ENCODE results near the gene MDM1. TPM values are rescaled to one million over a fixed set of nuclear protein-coding genes. Genes with fewer than 3 reads are reported as not detected.

The MDM1 gene
- polyA plus RNA-seq, 1 donor (not counting 4 experiments of a cell fraction or from before 2014, with no cell fraction given), result 7.5 TPM

- H3K9me1 ChIP-seq (ENCODE audit: control insufficient read depth, extremely low read depth, insufficient read depth, low read length), result no peaks in the 10 kb centered on the region
- no peak for TF ChIP-seq CTCF (optimal IDR thresholded peaks at IDR 0.05 in 1 of 3, IDR thresholded peaks at IDR 0.05 in 1 of 3, conservative IDR thresholded peaks at IDR 0.05 in 1 of 3; ENCODE audit: extremely low read depth in 1 of 3, insufficient read depth in 2 of 3, low read length in 3 of 3)
- TF ChIP-seq EZH2 (IDR thresholded peaks at IDR 0.05; ENCODE audit: low read length), result no peak
- no peak for DNase-seq (ENCODE audit: low read depth, low spot score)
- no peaks in the 10 kb centered on the region for H3K27me3 ChIP-seq (ENCODE audit: control insufficient read depth, extremely low read depth, insufficient read depth, low read length)
- no peaks in the 10 kb centered on the region for H3K36me3 ChIP-seq (ENCODE audit: control insufficient read depth in 2 of 2, extremely low read depth in 1 of 2, insufficient read depth in 2 of 2, low read length in 2 of 2)
- no peak overlapping the region for H3K27ac ChIP-seq (ENCODE audit: control insufficient read depth, insufficient read depth, low read length)
- no peak overlapping the region for H3K9ac ChIP-seq (ENCODE audit: control insufficient read depth, extremely low read depth, insufficient read depth, low read length)
- H3K4me1 ChIP-seq (ENCODE audit: control insufficient read depth, extremely low read depth, insufficient read depth, low read length), result peaks cover 15% of the 10 kb centered on the region
- no peaks in the 10 kb centered on the region for H3K9me3 ChIP-seq (ENCODE audit: control insufficient read depth, low read depth, low read length)
- H4K20me1 ChIP-seq (ENCODE audit: control insufficient read depth, extremely low read depth, insufficient read depth, low read length), result no peaks in the 10 kb centered on the region
- H3K4me2 ChIP-seq (ENCODE audit: control insufficient read depth, extremely low read depth, insufficient read depth, low read depth, low read length), result no peak overlapping the region
- no peak overlapping the region for H2AFZ ChIP-seq (ENCODE audit: control insufficient read depth, low read length)
- dilution Hi-C loops (cut with MboI; ENCODE audit: extremely low pct_ligation_motif_present, low sequenced_read_pairs), result no loop called here
- no peaks in the 10 kb centered on the region for H3K79me2 ChIP-seq (ENCODE audit: control insufficient read depth, insufficient read depth, low read length)
- H3K4me3 ChIP-seq (ENCODE audit: control insufficient read depth in 2 of 3, extremely low read depth in 1 of 3, insufficient read depth in 2 of 3, low read depth in 1 of 3, low read length in 3 of 3), result no peak overlapping the region
- FAIRE-seq, result no peak
Measured at GRCh38 chr12:68286396-68286795, 45.8 kb downstream of the MDM1 start.

GRCh38 chr12:68285541-68285940 lies 46.6 kb downstream of the MDM1 start:
- no peak overlapping the region for H3K9ac ChIP-seq (ENCODE audit: control insufficient read depth, extremely low read depth, insufficient read depth, low read length)
- TF ChIP-seq EZH2 (IDR thresholded peaks at IDR 0.05; ENCODE audit: low read length) (no peak), CTCF (optimal IDR thresholded peaks at IDR 0.05 in 1 of 3, IDR thresholded peaks at IDR 0.05 in 1 of 3, conservative IDR thresholded peaks at IDR 0.05 in 1 of 3; ENCODE audit: extremely low read depth in 1 of 3, insufficient read depth in 2 of 3, low read length in 3 of 3) (no peak)
- FAIRE-seq (no peak), DNase-seq (ENCODE audit: low read depth, low spot score) (no peak)
- H3K9me3 ChIP-seq (ENCODE audit: control insufficient read depth, low read depth, low read length), result no peaks in the 10 kb centered on the region
- no peak overlapping the region for H3K27ac ChIP-seq (ENCODE audit: control insufficient read depth, insufficient read depth, low read length)
- no peaks in the 10 kb centered on the region for H3K36me3 ChIP-seq (ENCODE audit: control insufficient read depth in 2 of 2, extremely low read depth in 1 of 2, insufficient read depth in 2 of 2, low read length in 2 of 2)
- no peaks in the 10 kb centered on the region for H3K9me1 ChIP-seq (ENCODE audit: control insufficient read depth, extremely low read depth, insufficient read depth, low read length)
- H3K4me3 ChIP-seq (ENCODE audit: control insufficient read depth in 2 of 3, extremely low read depth in 1 of 3, insufficient read depth in 2 of 3, low read depth in 1 of 3, low read length in 3 of 3), result no peak overlapping the region
- dilution Hi-C loops (cut with MboI; ENCODE audit: extremely low pct_ligation_motif_present, low sequenced_read_pairs), result no loop called here
- no peaks in the 10 kb centered on the region for H4K20me1 ChIP-seq (ENCODE audit: control insufficient read depth, extremely low read depth, insufficient read depth, low read length)
- H2AFZ ChIP-seq (ENCODE audit: control insufficient read depth, low read length), result no peak overlapping the region
- H3K4me2 ChIP-seq (ENCODE audit: control insufficient read depth, extremely low read depth, insufficient read depth, low read depth, low read length), result no peak overlapping the region
- no peaks in the 10 kb centered on the region for H3K27me3 ChIP-seq (ENCODE audit: control insufficient read depth, extremely low read depth, insufficient read depth, low read length)
- H3K79me2 ChIP-seq (ENCODE audit: control insufficient read depth, insufficient read depth, low read length), result no peaks in the 10 kb centered on the region
- peaks cover 6% of the 10 kb centered on the region for H3K4me1 ChIP-seq (ENCODE audit: control insufficient read depth, extremely low read depth, insufficient read depth, low read length)
